LoVo (cell line): Measurements from ENCODE around the gene PLA2G4A.

Experiments
- DNase-seq: peaks from one replicate; pipeline ENCODE4 v3.0.0-alpha.2; 2016; ENCODE audit warnings: low spot score

PLA2G4A gene

DNA sequence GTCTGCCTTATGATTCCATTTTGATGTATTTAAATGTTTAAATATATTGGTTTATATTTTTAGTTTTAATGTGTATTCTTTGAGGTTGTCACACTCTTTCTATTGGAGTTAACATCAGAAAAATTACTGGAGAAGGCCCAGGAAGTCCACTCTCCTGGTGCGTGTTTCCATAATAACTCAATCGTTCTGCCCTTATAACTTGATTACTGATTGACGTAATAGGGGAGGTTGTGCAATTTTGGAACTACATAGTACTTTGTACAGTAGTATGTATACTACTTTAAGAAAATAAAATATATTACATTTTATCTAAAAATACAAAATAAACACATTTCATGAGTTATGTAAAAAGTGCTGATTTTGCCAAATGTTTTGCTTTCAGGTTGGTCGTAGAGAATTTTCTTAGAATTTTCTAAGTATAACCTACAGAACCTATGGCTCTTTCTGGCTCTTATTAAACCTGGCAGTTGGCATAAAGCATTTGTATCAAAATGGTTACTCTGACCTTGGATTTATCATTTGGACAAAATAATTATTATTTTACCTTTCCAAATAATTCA lies 5.7 kb downstream of the PLA2G4A start:
- DNase-seq: no peak

DNA sequence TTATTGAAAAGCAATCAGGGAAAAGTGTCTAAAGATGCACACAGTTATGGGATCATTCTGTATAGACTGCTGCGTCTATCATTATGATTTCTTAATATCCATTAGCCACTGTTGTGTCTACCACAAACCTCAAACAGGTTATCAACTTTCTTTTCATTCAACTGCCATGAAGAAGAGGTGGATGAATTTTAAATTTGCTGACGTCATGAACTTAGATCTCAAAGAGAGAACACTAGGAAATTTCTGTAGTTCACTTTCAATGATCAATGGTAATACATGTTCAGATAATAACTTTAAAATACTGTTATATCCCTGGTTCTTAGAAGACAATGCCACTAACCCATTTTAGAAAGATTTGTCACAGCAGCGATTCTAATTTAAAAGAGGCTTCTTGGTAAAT lies 6.7 kb downstream of the PLA2G4A start:
- DNase-seq: no peak

DNA sequence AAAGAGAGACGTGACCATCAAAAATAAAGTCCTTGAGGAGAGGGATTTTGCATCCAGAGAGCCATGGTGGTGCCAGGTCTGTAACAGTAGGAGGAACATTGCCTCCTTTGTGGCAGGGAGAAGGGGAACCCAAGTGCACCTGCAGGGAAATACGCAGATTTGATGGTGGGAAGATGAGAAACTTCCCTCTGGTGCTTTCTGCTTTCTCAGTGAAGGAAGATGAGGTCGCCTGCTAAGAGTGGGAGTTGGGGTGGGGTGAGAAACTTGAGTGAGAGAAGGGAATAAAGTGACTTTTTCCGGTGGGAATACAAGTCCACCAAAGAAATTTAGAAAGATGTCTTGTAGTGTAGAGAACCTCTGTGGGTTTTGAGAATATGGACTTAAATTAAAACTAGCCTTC lies 9.1 kb downstream of the PLA2G4A start:
- DNase-seq: no peak

DNA sequence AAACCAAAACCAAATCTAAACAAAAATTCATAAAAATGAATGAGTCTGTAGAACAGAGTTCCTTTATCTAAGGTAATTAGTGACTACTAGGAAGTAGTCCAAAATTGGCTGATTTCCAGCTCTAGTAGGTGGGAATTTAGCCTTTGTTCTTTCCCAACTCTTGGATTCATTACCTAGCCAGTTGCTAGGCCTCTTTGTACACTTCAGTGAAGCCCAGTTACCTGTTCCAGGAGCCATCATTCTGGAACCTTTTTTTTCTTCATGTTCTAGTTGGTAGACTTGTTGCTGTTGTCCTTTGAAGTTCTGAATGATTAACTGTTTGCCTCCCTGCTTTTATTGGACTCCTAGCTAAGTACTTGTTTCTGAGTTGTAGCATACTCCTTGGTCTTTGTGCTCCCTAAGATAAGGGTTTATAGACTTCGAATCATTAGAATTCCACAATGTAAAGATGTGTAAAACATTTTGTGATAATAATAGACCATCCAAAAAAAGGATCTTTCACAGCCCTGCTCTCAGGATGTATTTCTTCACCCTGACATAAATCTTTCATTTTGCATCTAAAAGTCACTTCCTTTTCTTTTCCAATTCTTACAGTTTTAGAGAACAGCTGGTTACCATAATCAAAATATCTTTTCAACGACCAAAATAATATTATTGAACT lies 9.8 kb downstream of the PLA2G4A start:
- DNase-seq: peak; percentile 62

DNA sequence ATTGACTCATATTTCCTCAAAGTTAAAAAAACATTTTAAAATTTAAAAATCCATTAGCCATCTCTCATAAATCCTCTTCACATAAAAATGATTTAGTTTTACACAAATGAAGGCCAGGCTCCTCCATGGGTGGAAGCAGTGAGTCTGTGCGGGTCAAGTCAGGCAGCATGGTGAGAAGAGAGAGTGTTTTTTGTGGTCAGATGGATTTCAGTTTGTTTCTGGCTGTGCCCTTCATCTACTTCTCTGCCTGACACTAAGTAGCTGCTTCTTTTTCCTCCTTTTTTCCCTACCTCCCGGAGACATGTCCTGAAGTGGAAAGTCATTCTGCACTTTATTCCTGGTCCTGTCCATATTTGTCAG lies 10.3 kb downstream of the PLA2G4A start:
- DNase-seq: no peak

DNA sequence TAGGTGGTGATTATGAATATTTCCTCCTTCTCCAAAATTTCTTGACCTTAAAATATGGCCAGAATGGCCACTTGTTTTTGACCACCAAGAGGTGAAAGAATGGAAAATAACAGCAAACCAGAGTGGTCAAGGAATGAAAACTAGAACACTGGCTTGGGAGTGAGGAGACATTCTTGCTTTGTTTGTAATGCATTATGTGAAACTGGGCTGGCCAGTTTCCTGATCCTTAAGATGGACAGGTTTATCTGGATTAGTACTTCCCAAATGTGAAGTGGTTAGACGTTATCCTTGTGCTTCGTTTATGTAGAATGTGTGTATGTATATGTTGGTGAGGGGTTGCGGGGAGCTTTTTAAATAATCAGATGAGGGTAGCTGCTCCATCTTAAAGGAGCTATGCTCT lies 12.8 kb downstream of the PLA2G4A start:
- DNase-seq: no peak

DNA sequence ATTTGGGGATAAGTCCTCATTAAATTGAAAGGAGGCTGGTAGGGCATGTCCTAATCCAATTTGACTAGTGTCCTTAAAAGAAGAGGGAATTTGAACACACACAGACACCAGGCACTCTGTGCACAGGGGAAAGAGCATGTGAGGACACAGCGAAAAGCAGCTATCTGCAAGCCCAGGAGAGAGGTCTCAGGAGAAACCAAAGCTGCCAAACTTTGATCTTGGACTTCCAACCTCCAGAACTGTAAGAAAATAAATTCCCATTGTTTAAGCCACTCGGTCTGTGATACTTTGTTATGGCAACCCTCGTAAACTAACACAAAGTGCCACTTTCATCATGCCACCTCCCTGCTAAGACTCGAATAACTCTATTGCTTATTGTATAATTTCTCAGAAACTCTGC lies 13.8 kb downstream of the PLA2G4A start:
- no peak for DNase-seq

DNA sequence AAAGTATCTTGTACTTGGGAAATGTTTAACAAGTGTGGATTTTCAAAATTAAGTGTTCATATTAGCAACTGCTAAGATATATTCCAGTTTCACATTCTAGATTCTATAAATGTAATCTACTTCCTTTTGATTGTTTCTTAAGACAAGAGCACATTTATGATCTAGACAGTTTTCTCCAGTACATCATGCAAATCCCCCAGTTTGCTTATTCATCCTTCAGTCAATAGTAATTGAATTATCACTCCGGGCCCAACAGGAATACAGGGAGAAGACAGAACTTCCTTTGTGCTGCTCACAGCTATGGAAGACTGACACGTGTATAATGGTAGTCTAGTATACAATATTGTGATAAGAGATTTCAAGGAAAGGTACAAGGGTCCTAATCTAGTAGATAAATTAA lies 14.5 kb downstream of the PLA2G4A start:
- DNase-seq: no peak

DNA sequence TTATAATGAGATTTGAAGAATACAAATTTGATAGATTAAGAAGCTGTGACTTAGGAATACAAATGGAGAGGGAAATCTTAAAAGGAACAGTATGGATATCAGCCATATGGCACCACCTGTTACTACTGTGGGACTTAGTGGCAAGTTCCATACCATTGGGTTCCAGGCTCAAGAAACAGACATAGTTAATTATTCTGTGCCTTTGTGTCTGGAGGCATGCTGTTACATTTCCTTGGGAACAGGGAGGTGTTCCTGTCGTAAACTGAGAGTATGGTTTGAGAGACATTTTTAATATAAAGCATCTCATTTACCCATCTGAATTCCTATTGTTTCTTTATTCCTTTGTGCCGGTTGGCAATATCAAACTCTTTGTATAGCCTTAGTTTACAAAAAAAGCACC lies 15.2 kb downstream of the PLA2G4A start:
- no peak for DNase-seq

DNA sequence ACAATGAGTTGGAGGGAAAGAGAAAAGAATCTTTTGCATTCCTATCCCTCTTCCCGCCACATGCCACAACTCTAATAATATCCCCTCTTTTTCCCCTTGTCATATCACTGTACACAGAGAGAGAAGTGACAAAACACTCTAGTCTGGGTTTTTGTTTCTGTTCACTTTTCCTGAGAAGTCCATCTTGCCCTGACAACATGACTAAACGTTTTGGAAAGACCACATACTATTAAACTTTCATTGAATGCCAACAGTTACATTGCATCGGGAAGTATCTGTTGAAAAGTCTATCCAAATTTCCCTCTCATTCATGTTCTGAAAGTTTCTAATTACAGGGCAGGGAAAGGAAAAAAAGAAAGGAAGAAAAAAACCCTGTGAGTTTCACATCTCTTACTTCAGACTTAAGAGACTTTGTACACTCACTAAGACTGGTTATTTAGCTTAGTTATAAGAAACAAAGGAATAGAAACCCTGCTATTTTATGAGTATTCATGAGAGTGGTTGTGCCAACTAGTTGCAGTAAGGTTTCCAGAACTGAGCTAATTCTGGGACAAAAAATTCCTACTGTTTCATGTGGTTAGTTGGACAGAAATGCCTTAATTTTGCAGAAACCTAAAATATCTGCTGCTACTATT lies 16.9 kb downstream of the PLA2G4A start:
- no peak for DNase-seq

DNA sequence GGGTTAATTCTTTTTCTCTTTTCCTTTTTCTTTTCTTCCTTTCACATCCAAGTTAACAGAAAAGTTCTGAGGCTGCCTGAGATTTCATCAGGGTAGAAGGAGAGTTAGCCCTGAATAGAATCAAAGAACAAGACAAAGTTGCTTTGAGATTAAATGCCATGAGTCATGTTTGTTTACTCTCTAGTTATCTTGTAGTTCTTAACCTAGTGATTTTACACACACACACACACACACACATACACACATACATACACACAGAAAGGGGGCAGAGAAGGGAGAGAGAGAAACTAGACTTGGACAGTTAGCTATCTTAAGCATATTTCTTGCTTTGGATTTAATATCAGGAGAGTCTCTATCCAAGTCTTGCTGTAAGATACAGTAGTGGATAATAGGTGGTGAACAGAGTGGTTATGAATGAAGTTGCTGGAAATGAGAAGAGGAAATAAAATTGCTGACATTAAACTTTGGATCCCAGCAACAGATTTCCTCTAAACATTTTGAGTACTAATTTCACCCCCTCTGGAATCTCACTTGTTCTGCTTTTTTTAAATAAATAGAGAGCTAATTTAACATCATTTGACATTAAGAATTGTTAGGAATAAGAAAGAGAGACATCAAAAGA lies 19.9 kb downstream of the PLA2G4A start:
- no peak for DNase-seq

DNA sequence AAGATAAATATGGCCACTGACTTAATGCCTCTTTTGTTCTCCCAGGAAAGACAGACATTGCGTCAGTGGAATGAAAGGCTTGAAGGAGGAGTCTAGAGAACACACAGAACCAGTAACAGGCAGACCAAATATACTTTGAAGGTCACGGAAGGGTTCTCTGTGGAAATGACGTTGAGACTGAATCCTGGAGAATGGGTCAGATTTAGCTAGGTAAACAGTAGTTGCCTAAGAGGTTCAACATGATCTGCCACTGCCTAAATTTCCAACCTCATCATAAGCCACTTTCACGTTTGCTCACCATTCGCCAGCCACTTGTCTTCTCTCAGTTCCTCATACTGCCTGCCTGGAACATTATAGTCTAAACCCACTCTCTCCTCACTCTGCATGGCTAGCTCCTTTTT lies 20.5 kb downstream of the PLA2G4A start:
- no peak for DNase-seq

DNA sequence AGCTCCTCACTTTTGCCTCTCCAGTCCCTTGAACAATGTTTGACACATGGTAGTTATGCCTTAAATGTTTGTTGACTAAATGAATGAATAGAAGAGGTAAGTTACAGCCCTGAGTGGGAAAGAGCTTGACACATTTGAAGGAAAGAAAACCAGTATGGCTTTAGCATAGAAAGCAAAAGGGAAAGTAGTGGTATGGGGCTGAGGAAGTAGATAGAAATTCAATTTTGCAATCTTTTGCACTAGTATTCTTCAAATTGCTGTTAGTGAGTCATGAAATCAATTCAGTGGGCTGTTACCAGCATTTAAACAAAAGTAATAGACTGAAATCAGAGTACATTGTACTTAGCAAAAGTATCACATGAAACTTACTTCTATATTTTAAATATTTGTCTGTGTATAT lies 21.1 kb downstream of the PLA2G4A start:
- DNase-seq: no peak

DNA sequence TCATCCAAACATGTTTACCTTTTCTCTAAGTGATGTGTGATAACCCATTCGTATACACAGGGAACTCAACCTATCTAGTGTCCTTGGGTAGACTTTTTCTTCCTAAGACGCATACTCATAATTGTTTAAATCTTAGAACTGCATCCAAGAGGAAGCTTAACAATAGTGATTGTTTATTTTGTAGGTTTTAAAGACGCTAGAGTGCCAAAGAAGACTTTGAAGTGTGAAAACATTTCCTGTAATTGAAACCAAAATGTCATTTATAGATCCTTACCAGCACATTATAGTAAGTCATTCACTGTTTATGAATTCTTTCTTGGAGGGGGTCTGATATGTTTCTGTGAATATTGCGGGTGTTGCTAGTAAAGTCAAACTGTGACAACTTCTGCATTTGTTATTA lies 25.4 kb downstream of the PLA2G4A start:
- no peak for DNase-seq

DNA sequence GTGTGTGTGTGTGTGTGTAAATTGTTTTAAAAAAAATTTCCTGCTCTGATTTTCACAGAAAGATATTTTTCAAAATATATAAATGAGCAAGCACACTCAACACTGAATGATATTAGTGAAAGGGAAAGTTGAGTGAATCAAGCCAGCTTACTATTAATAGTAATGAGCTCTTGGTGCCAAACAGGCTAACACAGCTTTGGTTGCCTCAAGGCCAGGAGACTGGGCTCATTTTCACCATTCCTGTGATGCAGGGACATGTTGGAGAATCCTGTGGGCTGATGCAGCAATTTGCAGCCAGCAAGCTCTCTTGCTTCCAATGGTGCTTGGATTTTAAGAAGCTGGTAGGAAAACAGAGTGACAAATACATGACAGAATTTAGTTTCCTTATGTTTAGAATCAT lies 30.2 kb downstream of the PLA2G4A start:
- no peak for DNase-seq

DNA sequence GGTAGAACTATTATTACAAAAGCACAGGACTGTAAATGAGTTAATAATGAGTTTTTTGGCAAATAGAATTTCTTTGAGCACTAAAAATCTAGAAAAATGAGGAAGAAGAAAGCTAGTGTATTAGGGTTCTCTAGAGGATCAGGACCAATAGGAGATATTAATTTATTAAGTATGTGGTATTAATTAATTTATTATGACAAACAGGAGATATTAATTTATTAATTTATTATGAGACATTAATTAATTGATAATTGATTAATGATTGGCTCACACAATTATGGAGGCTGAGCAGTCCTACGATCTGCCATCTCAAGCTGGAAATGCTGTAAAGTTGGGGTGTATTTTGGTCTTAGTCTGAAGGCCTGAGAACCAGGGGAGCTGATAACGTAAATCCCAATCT lies 31.2 kb downstream of the PLA2G4A start:
- no peak for DNase-seq

DNA sequence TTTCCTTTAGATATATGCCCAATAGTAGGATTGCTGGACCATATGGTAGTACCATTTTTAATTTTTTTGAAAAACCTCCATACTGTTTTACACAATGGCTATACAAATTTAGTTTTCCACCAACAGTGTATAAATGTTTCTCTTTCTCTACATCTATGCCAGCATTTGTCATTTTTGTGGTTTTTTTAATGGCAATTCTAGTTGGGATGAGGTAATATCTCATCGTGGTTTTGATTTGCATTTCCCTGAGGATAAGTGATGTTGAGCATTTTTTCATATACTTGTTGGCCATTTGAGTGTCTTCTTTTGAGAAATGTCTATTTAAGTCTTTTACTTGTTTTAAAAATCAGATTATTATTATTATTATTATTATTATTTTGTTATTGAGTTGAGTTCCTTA lies 35.5 kb downstream of the PLA2G4A start:
- no peak for DNase-seq

DNA sequence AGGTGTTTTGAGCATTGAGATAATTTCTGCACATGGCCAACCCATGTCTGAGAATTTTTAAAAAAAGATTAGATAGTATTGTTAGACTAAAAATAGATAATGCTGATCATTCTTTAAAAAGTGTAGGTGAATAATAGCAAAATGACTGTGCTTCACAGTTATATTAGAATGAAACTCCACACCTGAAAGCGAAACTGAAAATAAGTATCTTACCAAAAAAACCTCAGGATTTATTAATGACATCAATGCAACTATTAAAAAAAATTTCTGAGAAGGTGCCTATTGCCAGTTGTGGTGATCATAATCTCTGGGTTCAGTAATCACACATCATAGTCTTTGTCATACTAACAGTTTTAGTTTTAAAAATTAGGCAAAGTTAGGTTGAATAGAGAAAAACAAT lies 36.5 kb downstream of the PLA2G4A start:
- DNase-seq: no peak

DNA sequence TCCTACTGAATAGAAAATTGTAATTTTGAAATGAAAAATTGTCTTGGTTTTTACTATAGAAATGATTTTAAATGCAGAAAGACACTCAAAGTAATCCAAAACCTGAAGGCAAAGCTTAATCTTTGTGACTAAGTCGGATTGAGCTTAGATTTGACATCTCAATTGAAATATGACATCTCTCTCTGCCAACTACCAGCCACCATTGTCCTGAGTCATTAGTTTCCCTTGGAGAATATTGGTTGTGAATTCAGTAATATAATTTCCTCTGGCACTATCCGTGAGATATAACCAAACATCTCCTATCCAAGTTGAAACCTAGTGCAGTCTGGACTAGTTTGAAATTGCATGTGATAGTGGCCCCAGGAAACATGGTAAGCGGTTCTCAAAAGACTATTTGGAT lies 37.1 kb downstream of the PLA2G4A start:
- no peak for DNase-seq

DNA sequence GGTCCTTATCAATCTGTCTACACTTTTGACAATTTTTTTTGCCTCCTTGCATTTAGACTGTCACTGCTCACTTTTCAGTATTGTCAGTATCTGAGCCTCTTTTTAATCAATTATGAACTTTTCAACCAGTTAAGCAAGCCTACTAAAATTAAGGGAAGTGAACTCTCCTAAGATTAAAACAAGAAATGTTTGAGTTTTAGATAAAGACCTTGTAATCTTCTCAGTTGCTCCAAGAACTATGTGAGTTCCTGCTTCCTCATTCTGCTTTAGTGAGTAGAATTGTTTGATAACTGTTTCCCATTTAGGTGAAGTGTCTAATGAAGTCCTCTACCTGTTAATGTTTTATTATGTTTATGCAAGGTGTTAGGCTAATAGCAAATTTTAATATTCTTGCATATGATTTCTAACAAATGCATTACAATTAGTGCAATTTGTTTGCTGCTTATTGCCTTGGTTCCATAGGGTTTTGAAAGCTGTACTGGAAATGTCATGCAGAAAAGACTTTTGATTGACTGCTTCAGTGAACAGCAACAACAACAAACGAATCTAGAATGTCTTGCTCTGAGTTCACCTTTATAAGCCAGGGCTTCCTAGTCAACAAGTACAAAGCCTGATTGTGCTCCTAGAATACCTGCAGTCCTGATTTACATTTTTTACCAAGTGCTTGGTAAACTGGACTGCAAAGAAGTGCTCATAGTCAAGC lies 40.9 kb downstream of the PLA2G4A start:
- DNase-seq: no peak

DNA sequence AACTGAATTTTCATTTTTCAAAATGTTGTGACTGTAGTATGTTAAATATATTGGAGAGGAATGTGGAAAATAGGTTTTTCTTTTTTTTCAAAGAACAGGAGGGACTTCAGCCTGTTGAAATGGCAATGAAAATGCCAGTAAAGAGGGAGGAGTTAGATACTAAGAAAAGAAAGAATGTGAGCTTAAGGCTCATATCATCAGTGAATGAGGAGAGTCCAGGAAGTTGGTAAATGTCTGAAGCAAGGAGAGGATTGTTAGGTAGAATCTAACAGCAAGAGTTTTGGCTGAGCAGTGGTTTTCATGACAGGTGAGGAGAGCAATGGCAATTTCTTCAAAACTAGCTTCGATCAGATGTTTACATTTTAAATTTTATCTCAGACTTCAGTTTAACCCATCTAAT lies 43.0 kb downstream of the PLA2G4A start:
- no peak for DNase-seq

DNA sequence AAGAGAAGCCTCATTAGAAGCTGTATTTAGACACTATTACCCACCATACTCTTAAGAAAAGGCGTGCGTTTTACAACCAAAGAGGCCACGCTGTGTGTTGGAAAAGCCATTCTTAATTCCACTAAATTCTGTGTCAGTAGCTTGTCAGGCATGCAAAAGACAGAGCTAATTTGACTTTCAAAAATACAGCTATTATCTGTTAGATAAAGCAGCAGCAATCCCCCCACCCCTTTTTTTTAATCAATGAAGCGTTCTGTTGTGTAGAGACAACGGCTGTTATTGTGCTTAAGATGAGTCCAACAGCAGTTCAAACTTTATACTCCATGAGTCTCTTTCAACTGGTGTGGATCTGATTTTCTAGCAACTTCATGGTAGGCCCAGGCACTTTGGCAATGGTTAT lies 43.5 kb downstream of the PLA2G4A start:
- no peak for DNase-seq

DNA sequence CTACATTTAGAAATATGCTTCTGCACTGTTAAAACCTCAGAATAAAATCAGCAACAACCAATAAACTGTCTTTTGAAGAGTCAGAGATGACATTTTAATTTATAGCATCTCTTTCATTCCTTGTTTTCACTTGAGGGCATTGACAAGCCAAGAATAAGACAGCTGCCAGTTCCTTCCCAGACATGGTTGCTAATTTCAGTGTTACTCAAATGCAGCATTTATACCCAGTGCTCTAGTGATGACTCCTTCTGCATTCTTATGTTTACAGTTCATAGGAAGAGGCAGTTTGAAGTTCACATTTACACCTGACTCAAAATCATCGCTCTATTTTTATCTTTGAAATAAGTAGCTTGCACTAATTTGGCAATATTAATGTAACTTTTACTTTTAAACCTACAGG lies 44.9 kb downstream of the PLA2G4A start:
- no peak for DNase-seq
